Measurements from ENCODE around the gene KYAT1. TPM values are rescaled to one million over a fixed set of nuclear protein-coding genes. Genes with fewer than 3 reads are reported as not detected.
A peak's percentile ranks its signal among the peaks of the same experiment; 100 is the strongest.

The KYAT1 gene
- total RNA-seq, 2 donors from 2014 or later = 13.6 to 25.3 TPM

GRCh38 chr9:128788445-128788844, 93.3 kb downstream of the KYAT1 start:
- Mint-ChIP-seq H3K27me3 (ENCODE audit: insufficient read depth) (no peaks in the 10 kb centered on the region), H3K36me3 (ENCODE audit: low read depth) (peaks cover 31% of the 10 kb centered on the region), H3K4me3 (peak overlapping the region; percentile 85), H3K9me3 (no peaks in the 10 kb centered on the region), H3K4me1 (peaks cover 12% of the 10 kb centered on the region), H3K27ac (peak overlapping the region; percentile 83)
- Histone ChIP-seq H3K36me3 (ENCODE audit: control insufficient read depth, insufficient read depth, low read length) (peaks cover 42% of the 10 kb centered on the region), H3K27me3 (ENCODE audit: control insufficient read depth, insufficient read depth, low read length, poor library complexity, severe bottlenecking) (no peaks in the 10 kb centered on the region), H3K9me3 (ENCODE audit: control insufficient read depth, low read length) (no peaks in the 10 kb centered on the region), H3K4me1 (ENCODE audit: control insufficient read depth, insufficient read depth, low read length) (peaks cover 7% of the 10 kb centered on the region), H3K9ac (ENCODE audit: extremely low read depth, low read length, poor library complexity, severe bottlenecking) (peak overlapping the region; percentile 16), H3K27ac (ENCODE audit: low read depth, low read length) (no peak overlapping the region), H3K4me3 (ENCODE audit: low read length) (peak overlapping the region; percentile 95)
- peak; percentile 60 for DNase-seq
- WGBS, 2 experiments (ENCODE audit: insufficient coverage in 1 of 2, insufficient read length in 1 of 2) = 89 to 90% methylated on average over 1 of the region's 1 CpG
- no peak for TF ChIP-seq CTCF (conservative IDR thresholded peaks at IDR 0.05)

DNA sequence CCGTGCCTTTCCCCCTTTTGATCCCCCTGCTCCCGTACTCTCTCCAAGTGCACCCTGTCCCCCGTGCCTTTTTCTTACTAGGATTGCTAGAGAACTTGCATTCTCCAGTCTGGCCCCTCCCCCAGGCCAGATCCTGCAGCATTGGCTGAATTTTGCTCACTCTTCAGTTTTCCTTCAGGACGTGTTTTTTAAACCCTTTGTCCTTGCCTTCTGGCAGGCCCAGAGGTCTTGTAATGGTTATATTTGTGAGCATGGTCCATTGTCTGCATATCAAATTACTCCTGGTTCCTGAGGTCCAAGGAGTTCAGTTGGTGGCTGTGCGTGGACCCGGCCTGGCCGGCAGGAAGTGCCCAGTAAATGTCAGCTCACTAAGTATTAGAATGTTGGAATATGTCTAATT, 94.1 kb downstream of the KYAT1 start:
- H3K4me3 Mint-ChIP-seq = peak overlapping the region; percentile 85
- H3K4me1 Mint-ChIP-seq = peaks cover 12% of the 10 kb centered on the region
- TF ChIP-seq CTCF (conservative IDR thresholded peaks at IDR 0.05) = no peak
- Histone ChIP-seq H3K27me3 (ENCODE audit: control insufficient read depth, insufficient read depth, low read length, poor library complexity, severe bottlenecking) (no peaks in the 10 kb centered on the region), H3K9me3 (ENCODE audit: control insufficient read depth, low read length) (no peaks in the 10 kb centered on the region), H3K36me3 (ENCODE audit: control insufficient read depth, insufficient read depth, low read length) (peaks cover 34% of the 10 kb centered on the region), H3K9ac (ENCODE audit: extremely low read depth, low read length, poor library complexity, severe bottlenecking) (peak overlapping the region; percentile 73), H3K4me3 (ENCODE audit: low read length) (peak overlapping the region; percentile 95), H3K4me1 (ENCODE audit: control insufficient read depth, insufficient read depth, low read length) (peaks cover 7% of the 10 kb centered on the region), H3K27ac (ENCODE audit: low read depth, low read length) (no peak overlapping the region)
- H3K27ac Mint-ChIP-seq = peak overlapping the region; percentile 83
- WGBS, 2 experiments (ENCODE audit: insufficient coverage in 1 of 2, insufficient read length in 1 of 2) = 10 to 29% methylated on average over 2 to 6 of the region's 7 CpGs
- no peaks in the 10 kb centered on the region for H3K27me3 Mint-ChIP-seq (ENCODE audit: insufficient read depth)
- no peak for DNase-seq
- peaks cover 2% of the 10 kb centered on the region for H3K9me3 Mint-ChIP-seq
- peaks cover 23% of the 10 kb centered on the region for H3K36me3 Mint-ChIP-seq (ENCODE audit: low read depth)

DNA sequence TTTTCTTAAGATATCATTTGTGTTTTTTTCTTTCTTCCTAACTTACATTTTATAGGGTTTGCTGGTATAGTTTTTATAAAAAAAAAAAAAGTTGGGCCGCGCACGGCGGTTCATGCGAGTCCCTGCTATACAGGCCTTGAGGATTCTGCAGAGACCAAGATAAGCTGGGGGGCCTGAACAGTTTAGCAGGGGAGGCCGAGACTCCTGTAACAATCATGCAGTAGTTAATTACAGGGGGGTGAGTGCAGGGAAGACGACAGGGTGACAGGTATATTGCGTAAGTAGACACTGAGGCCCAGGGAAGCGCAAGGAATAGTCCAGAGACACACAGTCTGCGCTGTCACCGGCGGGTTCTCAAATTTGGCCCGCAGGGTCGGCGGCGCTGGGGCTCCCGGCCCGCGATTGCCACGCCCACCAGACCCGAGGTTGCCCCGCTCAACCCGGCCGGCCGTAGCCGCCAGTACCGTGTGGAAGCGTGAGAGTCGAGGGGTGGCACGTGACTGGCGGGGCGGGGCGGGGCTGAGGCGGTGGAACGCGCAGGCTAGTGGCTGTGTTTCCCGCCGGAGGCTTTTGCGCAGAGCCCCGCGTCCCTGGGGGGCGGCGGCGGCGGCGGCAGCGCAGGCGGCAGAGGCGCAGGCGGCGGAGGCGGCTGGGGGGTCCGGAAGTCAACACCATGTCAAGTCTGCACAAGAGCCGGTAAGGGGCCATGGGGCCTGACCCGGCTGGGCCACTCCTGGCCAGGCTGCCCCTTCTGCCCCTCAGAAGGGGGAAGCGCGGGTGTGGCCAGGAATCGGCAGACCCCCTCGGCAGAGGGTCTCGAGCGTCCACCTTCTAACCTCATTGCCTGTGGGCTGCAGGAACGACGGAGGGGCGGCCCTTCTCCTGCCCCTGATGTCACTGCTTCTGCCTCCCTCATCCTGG, 94.8 kb downstream of the KYAT1 start, which contains the start of gene TBC1D13:
Gene TBC1D13, plus strand, starts transcription at position 573 of the 921 bp plus-strand sequence. Its CDS starts 101 bp downstream, at position 674.
- Histone ChIP-seq H3K9me3 (ENCODE audit: control insufficient read depth, low read length) (no peaks in the 10 kb centered on the region), H3K27ac (ENCODE audit: low read depth, low read length) (peak within 1 kb of the TSS; percentile 63), H3K27me3 (ENCODE audit: control insufficient read depth, insufficient read depth, low read length, poor library complexity, severe bottlenecking) (no peaks in the 10 kb centered on the region), H3K36me3 (ENCODE audit: control insufficient read depth, insufficient read depth, low read length) (peaks cover 27% of the 10 kb centered on the region), H3K9ac (ENCODE audit: extremely low read depth, low read length, poor library complexity, severe bottlenecking) (peak within 1 kb of the TSS; percentile 73), H3K4me3 (ENCODE audit: low read length) (peak within 1 kb of the TSS; percentile 95), H3K4me1 (ENCODE audit: control insufficient read depth, insufficient read depth, low read length) (peaks cover 7% of the 10 kb centered on the region)
- Mint-ChIP-seq H3K9me3 (peaks cover 4% of the 10 kb centered on the region), H3K4me3 (peak within 1 kb of the TSS; percentile 85), H3K4me1 (peaks cover 12% of the 10 kb centered on the region), H3K27me3 (ENCODE audit: insufficient read depth) (peaks cover 2% of the 10 kb centered on the region), H3K36me3 (ENCODE audit: low read depth) (peaks cover 16% of the 10 kb centered on the region), H3K27ac (peak within 1 kb of the TSS; percentile 83)
- TF ChIP-seq CTCF (conservative IDR thresholded peaks at IDR 0.05) = no peak
- DNase-seq = peak; percentile 97
- WGBS, 2 experiments (ENCODE audit: insufficient coverage in 1 of 2, insufficient read length in 1 of 2) = 11 to 21% methylated on average over 33 to 64 of the region's 64 CpGs
